B cell (primary cell): ENCODE results near the gene KRT79.

Experiments
- EZH2 ChIP-seq: IDR thresholded peaks from 2 replicates; pipeline ENCODE4 v1.6.1; 2012; ENCODE audit warnings: borderline replicate concordance, low read depth, mild to moderate bottlenecking, moderate library complexity, low read length; ENCODE audit not compliant: insufficient read depth, poor library complexity, severe bottlenecking
- TF ChIP-seq, protein P1 (sequence below): fragments of 200-600 bp; IDR thresholded peaks from one replicate; pipeline ENCODE4 v1.8.0; 2022; ENCODE audit warnings: antibody characterized with exemption, mild to moderate bottlenecking

DNA sequence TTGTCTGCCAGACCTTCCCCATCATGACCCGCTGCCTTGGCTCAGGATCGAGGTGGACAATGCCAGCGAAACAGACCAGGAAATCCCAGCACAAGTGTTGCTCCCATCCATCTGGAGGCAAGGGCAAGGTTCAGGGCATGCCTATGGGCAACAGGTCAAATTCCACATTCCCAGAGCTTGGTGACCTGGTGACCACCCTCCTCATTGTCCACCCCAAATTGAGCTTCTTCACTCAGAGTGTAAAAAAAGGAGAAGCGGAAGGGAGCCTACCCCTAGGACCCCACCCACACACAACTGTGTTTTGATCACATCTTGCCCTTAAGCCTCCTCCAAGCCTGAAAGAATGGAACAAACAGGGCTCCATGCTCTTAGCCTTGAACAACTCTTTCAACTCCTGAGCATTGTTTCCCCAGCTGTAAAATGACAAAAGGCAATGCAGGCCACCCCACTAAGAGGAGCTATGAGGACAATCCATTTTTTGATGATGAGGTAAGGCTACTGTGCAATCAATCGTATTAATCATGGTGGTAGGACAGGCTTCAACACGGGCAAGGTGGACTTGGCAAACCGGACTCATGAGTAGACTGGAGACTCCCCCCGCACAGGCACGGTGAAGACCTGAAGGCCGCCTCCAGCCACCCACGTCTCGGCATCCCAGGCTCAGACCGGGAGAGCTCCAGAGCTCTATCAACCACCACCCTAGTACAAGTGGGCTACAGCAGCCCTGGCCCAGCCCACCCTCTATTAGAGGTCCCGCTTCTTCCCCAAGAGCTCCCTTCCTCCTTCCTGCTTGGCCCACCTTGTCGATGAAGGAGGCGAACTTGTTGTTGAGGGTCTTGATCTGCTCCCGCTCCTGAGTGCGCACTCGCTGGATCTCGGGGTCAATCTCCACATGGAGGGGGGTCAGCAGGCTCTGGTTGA, 866 bp downstream of the KRT79 start:
- TF ChIP-seq, protein P1, sequence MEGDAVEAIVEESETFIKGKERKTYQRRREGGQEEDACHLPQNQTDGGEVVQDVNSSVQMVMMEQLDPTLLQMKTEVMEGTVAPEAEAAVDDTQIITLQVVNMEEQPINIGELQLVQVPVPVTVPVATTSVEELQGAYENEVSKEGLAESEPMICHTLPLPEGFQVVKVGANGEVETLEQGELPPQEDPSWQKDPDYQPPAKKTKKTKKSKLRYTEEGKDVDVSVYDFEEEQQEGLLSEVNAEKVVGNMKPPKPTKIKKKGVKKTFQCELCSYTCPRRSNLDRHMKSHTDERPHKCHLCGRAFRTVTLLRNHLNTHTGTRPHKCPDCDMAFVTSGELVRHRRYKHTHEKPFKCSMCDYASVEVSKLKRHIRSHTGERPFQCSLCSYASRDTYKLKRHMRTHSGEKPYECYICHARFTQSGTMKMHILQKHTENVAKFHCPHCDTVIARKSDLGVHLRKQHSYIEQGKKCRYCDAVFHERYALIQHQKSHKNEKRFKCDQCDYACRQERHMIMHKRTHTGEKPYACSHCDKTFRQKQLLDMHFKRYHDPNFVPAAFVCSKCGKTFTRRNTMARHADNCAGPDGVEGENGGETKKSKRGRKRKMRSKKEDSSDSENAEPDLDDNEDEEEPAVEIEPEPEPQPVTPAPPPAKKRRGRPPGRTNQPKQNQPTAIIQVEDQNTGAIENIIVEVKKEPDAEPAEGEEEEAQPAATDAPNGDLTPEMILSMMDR, result no peak
- TF ChIP-seq EZH2, result no peak
